DMS114 treated with DMSO at 0.1 percent for 48 hours (cell line): ENCODE results near the gene RASGRP2.

ENCODE experiments used
- DNase-seq: peaks from one replicate; lab custom pipeline; 2025; ENCODE audit not compliant: unreplicated experiment; lab: John Stamatoyannopoulos, UW

The RASGRP2 gene

GRCh38 chr11:64757549-64758329 is 13.8 kb upstream of the RASGRP2 start:
- DNase-seq, result no peak

DNA sequence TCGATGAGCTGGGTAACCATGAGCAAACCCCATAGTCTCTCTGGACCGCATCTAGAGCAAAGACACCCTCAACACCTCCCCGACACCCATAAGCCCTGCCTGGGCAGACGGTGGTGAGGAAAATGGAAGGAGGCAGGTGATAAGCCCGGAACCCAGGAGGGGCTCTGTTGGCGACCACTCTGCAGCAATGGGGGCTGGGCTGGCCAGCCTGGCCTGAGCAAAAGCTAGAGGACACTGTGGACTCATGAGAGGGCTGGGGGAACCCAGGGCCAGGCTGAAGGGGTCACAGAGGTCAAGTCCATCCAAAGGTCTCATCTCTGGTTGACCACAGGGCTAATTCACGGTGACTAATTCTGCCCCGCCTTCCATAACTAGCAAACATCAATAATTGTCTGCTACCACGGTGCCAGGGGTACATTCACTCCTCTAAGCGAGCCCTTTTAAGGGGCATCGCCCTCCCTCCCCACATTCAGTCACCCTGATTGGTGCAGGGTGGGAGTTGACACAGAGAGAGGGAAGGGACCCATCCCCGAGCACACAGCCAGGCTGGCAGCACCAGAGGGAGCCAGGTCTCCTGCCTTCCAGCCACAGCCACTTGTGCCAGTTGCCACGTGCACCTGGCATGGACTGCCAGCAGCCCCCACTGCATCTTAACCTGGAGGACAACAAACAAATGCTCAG is 11.9 kb upstream of the RASGRP2 start:
- no peak for DNase-seq

DNA sequence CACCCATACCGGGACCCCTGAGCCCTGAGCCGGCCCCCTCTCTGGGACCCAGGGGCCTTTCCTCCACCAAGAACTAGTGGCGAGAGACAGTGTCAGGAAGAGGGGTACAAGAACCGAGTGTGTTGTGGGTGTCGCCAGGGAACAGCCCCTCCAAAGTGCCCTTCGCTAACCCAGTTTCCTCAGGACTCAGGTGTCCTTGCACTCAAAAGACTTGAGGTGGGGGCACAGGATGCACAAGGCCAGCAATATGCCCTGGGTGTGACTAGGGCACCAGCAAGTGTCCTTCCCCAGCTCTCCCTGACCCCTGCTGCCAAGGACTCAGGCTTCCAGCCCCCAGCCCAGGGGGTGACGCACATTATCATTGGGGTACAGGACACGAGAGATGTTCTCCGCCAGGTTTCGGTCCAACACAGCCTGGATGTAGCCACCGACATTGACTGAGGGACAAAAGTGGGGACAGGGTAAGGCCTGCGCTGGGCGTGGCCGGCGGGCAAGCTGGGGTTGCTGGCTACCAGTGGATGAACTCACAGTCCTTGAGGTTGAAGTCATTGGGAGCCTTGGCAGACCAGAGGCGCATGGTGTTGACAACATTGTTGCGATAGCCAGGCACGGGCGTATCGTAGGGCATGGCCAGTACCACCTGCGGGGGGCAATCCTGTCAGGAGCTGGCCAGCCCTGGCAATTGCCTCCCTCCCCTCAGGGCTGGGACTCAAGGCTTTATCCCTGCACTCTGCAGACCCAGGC is 11.1 kb upstream of the RASGRP2 start:
- no peak for DNase-seq

GRCh38 chr11:64754124-64754918 is 10.4 kb upstream of the RASGRP2 start:
- DNase-seq, result no peak

DNA sequence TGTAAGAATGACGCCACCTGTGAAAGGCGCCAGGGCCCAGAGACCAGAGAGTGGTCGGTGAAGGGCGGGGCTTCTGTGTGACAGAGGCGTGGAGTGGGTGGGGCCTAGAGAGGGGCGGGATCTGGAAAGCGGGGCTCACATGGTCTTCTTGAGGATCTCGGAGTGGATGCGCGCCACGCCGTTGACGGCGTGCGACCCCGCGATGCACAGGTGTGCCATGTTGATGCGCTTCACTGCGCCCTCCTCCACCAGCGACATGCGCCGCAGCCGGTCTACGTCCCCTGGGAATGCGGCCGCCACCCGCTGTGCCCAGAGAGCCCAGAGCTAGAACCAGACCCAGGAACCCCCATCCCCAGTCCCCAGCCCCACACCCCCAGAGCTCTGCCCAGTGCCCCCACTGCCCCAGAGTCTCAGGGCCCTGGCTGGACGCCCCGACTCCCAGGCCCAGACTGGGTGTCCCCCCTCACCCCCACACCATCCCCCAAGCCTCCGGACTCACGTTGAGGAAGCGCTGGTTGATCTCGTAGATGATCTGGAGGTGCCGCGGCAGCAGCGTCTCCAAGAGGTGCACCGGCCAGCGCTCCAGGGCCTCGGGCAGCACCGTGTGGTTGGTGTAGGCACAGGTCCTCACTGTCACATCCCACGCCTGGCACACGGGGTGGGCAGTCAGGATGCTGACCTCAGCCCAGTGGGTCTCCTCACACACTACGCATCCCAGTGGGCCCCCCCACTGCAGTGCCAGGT is 9.6 kb upstream of the RASGRP2 start:
- no peak for DNase-seq

DNA sequence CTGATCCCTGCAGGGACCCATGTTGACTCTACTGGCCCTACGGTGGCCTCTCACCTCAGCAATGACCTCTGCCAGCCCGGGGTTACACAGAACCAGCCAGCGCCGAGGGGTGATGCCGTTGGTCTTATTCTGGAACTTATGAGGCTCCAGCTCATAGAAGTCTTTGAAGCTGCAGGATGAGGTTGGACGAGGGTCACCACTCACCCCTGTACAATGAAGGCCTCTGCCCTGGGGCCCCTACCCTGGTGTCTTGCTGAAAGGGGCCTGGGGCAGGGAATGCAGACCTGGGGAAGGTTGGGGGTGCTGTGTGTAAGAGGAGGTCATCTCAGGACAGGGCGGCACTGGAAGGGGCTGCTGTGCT is 9.1 kb upstream of the RASGRP2 start:
- DNase-seq, result no peak

GRCh38 chr11:64752175-64752970 is 8.4 kb upstream of the RASGRP2 start:
- no peak for DNase-seq

GRCh38 chr11:64751580-64751979 is 7.6 kb upstream of the RASGRP2 start:
- no peak for DNase-seq

- no peak for DNase-seq
Measured at GRCh38 chr11:64751136-64751535, 7.2 kb upstream of the RASGRP2 start.

DNA sequence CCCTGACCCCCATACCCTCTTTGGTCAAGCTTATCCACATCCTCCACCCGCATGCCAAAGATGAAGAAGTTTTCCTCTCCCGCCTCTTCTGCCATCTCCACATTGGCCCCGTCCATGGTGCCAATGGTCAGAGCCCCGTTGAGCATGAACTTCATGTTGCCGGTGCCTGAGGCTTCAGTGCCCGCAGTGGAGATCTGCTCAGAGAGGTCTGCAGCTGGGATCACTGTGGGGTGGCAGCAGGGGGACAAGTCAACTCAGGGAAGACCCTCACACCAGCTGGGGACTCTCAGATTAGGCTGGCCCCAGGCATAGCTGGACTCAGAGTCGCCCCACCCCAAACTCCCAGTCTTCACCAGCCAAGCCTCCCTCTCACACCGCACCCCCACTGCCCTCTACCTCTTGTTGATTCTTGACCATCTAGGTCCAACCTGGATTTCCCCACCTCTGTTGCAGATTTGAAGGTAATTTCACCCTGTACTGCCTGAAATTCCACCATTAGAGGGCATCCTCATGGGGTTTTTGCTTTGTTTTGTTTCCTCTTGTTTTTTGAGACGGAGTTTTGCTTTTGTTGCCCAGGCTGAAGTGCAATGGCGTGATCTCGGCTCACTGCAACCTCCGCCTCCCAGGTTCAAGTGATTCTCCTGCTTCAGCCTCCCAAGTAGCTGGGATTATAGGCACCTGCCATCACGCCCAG is 6.6 kb upstream of the RASGRP2 start:
- no peak for DNase-seq

GRCh38 chr11:64747961-64748665 is 4.2 kb upstream of the RASGRP2 start:
- DNase-seq, result no peak

- DNase-seq, result no peak
Measured at GRCh38 chr11:64746486-64746885, 2.5 kb upstream of the RASGRP2 start.

DNA sequence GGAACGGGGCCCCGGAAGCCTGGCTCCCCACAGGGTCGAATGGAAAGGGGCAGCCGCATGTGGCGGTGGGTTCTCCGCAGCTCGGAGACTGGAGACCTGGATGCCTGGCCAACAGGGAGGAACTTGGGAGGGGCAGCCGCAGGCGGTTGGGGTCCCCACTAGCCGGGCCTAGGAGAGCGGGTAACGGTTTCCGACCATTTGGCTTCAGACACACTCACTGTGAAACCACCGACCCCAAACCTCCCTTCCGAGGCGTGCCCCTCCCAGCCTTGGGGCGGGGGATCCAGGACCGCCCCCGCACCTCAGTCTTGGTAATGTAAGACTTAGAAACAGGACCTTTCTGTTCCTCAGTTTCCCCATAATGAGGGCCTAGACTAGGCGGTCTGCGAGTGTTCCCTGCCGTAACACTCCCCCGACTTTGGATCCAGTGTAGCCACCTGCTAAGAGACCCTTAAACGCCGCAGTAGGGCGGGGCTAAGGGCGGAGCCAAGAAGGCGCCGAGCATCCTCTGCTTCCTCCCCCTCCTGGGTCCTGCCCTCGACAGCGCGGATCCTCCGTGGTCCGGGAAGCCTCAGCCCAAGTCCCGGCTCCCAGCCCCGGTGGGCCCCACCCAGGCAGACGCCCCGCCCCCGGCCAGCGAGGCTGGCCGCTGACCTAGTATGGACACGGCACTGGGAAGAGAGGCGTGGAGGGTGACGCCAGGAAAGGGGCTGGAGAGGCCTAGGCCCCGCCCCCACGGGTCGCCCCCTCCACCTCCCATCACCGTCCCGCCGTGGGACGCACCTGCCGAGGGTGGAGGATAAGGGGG is 1.8 kb upstream of the RASGRP2 start:
- DNase-seq, result peak; percentile 54

- no peak for DNase-seq
Measured at GRCh38 chr11:64745189-64745520, 1.2 kb upstream of the RASGRP2 start.

DNA sequence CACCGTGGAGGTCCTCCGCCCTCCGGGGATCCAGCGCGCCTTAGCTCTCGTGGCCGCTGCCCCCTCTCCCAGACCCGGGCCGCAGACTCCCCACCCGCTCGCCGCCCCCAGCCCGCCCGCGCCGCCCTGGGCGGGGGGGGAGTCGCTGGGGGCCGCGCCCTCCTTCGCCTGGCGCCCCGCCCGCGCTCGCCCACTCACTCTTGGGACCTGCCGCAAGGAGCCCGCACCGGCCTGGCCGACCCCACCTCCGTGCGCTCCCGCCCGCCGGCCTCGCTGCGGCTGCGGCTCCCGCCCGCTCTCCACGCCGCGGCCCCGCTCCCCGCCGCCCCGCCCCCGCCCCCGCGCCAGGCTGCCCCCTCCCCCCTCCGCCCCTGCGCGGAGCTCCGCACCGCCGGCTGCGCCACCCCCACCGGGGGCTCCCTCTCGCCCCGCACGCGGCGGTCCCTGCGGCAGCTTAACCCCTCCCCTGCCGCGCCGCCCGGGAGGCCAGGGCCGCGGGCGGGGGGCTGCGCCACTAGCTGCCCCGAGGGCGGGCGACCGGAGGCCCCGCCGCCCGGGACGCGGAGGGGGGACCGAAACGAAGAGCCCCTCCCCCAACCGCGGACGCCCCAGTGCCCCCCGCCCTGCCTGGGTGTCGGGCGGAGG is 724 bp upstream of the RASGRP2 start:
- DNase-seq, result no peak

DNA sequence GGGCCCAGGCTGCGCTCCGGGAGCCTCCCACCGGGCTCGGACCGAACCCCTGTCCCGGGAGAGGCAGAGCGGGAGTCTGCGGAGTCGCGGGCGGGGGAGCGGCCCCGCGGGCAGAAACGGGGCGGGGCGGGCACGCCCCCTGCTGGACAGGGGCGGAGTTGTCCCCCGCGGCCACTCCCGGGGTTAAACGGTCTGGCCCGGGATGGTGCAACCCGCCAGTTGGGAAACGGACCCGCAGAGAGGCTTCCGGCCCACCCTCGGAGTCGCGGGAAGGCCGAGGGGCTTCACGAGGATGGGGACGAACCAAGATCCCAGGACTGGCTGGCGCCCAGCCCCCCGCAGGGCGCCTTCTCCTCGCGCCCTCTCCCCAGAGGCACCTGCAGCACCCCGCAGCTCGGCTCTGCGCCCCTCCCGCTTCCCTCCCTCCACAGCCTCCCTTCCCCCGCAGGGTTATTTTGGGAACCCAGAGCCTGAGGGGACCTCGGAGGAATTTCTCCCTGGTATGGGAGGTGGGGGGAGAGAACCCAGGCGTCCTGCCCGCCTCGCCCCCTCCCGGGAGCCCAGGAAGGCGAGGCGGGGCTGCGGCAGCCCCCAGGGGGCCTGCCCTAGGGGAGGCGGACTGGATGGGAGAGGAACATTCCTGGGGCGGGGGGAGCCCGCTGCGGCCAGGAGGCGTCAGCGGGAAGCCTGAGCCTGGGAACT is 902 bp downstream of the RASGRP2 start:
- no peak for DNase-seq
